OCI-M2 (cell line): ENCODE measurements around the gene NACC2.

Experiments used
- DNase-seq: peaks from one replicate; lab custom pipeline; 2025; ENCODE audit not compliant: unreplicated experiment; lab: John Stamatoyannopoulos, UW

Gene NACC2

GRCh38 chr9:135963938-135964337 is 131.2 kb downstream of the NACC2 start:
- no peak for DNase-seq

- DNase-seq: no peak
Measured at GRCh38 chr9:135963338-135963737, 131.8 kb downstream of the NACC2 start.

GRCh38 chr9:135962696-135963307 is 132.3 kb downstream of the NACC2 start:
- DNase-seq: no peak

DNA sequence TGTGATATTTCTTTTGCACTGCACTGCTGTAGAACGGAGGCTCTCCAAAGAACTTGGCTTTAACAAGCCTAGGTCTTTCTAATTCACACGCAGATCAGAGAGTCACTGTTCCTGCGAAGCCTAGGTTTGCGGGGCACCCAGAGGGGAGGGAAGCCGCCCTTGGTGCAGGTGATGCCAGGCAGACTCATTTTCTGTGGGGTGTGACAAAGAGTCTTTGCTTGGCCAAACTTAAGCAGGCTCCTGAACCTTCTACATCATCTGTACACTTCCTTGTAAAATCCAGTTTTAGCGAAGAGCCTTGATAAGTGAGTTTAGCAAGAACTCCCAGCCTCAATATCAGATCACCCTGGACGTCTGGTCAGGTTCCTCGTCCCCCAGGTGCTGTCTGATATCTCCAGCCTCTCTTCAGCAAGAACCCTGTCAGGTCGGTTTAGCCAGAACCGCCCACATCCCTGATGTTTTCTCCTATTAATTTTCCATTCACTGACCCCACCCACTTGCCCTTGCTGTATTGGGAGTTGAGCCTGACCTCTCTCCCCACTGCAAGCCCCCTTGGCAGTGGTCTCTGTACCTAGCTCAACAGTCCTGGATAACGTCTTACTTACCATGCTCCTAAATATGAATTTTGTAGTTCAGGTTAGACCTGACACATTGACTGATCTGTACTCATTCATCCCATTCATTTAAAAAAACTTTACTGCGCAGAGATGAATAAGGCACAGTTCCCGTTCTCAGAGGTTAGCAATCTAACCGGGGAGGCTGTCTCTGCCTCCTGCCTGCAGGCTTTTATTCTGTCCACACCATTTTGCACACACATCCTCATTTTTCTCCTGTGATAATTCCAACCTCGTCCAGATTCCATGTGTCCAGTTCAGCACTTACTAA is 133.0 kb downstream of the NACC2 start:
- DNase-seq: peak; percentile 9

DNA sequence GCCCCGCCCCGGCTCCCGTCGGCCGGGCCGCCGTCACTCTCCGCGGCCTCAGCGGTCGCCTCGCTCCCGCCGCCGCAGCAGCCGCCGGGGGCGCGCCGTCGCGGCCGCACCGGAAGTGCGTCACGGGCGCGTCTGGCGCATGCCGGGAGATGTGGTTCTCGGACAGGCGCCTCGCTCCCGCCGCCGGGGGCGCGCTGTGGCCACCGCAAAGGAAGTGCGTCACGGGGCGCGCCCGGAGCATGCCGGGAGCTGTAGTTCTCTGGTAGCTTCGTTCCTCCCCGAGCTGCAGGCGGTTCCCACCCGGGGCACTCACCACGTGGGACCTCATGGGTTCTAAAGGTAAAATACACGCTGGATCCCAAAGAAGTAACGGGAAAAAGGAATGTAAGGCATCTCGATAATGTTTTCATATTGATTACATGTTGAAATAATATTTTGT is 133.8 kb downstream of the NACC2 start, which contains the start of gene UBAC1:
Gene UBAC1, minus strand, starts transcription at position 97 of the 439 bp plus-strand sequence. CDS start 211 bp downstream, outside the sequence.
- DNase-seq: peak; percentile 48

GRCh38 chr9:135960411-135961276 is 134.4 kb downstream of the NACC2 start:
- DNase-seq: no peak

GRCh38 chr9:135959814-135960213 is 135.3 kb downstream of the NACC2 start:
- no peak for DNase-seq

- no peak for DNase-seq
Measured at GRCh38 chr9:135958485-135958884, 136.6 kb downstream of the NACC2 start.

DNA sequence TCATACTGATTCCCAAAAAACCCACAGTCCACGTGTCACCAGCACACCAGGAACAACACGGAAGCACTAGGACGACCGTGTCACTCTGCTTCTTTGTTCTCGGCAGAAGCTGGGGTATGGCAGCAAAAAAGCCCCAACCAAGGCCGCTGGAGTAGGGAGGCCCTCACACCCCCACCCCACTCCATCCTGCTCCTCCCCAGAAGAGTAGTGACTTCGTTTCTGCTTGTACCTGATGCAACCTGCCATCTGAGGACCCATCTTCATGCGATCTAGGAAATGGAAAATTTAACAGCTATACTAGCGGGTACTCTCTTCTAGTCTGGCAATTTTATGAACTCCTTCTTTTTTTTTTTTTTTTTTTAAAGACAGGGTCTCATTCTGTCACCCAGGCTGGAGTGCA is 137.7 kb downstream of the NACC2 start:
- DNase-seq: no peak

- no peak for DNase-seq
Measured at GRCh38 chr9:135956802-135957174, 138.3 kb downstream of the NACC2 start.
